GM12891 (cell line): ENCODE data around the gene NMNAT3.

Source experiments
- PAX5 ChIP-seq: IDR thresholded peaks from 2 replicates; pipeline ENCODE4 v1.6.1; 2011; ENCODE audit warnings: low read length, moderate library complexity, mild to moderate bottlenecking; ENCODE audit not compliant: insufficient read depth, severe bottlenecking
- POLR2A ChIP-seq: IDR thresholded peaks from 2 replicates; pipeline ENCODE4 v1.6.1; 2011; ENCODE audit warnings: low read depth, low read length, control low read depth
- POLR2AphosphoS5 ChIP-seq: IDR thresholded peaks from 2 replicates; pipeline ENCODE4 v1.6.1; 2011; ENCODE audit warnings: low read depth, low read length, control low read depth
- SPI1 ChIP-seq: IDR thresholded peaks from 2 replicates; pipeline ENCODE4 v1.6.1; 2011; ENCODE audit warnings: low read depth, low read length, control low read depth
- TAF1 ChIP-seq: IDR thresholded peaks from 2 replicates; pipeline ENCODE4 v1.6.1; 2011; ENCODE audit warnings: low read depth, low read length, control low read depth

GRCh38 chr3:139527265-139527664 lies 150.5 kb downstream of the NMNAT3 start:
- TF ChIP-seq POLR2A (no peak), PAX5 (no peak), POLR2AphosphoS5 (no peak), TAF1 (no peak), SPI1 (no peak)
